HUES6 (cell line): ENCODE measurements around the gene SH3YL1.

ENCODE experiments used
- H3K27ac ChIP-seq: 2 replicates; pipeline ENCODE4 v1.7.0; 2013; ENCODE audit warnings: low read depth, mild to moderate bottlenecking, low read length, inconsistent platforms
- H3K27me3 ChIP-seq: 2 replicates; pipeline ENCODE4 v1.6.1; 2013; ENCODE audit warnings: low read length; ENCODE audit not compliant: control insufficient read depth, insufficient read depth
- H3K36me3 ChIP-seq: 2 replicates; pipeline ENCODE4 v1.6.1; 2013; ENCODE audit warnings: low read length; ENCODE audit not compliant: control insufficient read depth, insufficient read depth
- H3K4me1 ChIP-seq: 2 replicates; pipeline ENCODE4 v1.6.1; 2013; ENCODE audit warnings: low read length; ENCODE audit not compliant: control insufficient read depth, insufficient read depth
- H3K4me3 ChIP-seq: 2 replicates; pipeline ENCODE4 v1.5.1; 2013; ENCODE audit warnings: low read depth, low read length
- H3K9ac ChIP-seq: one replicate; pipeline ENCODE4 v1.6.1; 2013; ENCODE audit warnings: mild to moderate bottlenecking, low read length
- H3K9me3 ChIP-seq: 2 replicates; pipeline ENCODE4 v1.6.1; 2013; ENCODE audit warnings: low read depth, low read length; ENCODE audit not compliant: control insufficient read depth, insufficient read depth

SH3YL1 gene

GRCh38 chr2:263774-264492 is at the start of gene SH3YL1:
Gene SH3YL1, minus strand, starts transcription at chr2:264032. Its CDS starts 48 bp downstream, at chr2:263984.
- Histone ChIP-seq H3K27ac (peak within 1 kb of the TSS; percentile 81), H3K4me1 (peaks cover 11% of the 10 kb centered on the region), H3K9me3 (peaks cover 5% of the 10 kb centered on the region; the same call in 1 of the 2 replicates), H3K36me3 (peaks cover 3% of the 10 kb centered on the region), H3K27me3 (peaks cover 14% of the 10 kb centered on the region), H3K4me3 (peak within 1 kb of the TSS; percentile 95), H3K9ac (peak within 1 kb of the TSS; percentile 97)

- no peaks in the 10 kb centered on the region for H3K36me3 ChIP-seq
- H3K27me3 ChIP-seq, result no peaks in the 10 kb centered on the region
- H3K4me1 ChIP-seq, result peaks cover 17% of the 10 kb centered on the region
- H3K27ac ChIP-seq, result no peak overlapping the region
- no peaks in the 10 kb centered on the region for H3K9me3 ChIP-seq
- no peak overlapping the region for H3K4me3 ChIP-seq
- H3K9ac ChIP-seq, result no peak overlapping the region
Observed at GRCh38 chr2:310994-311393, 47.2 kb upstream of the SH3YL1 start.

- Histone ChIP-seq H3K9ac (peak overlapping the region; percentile 63), H3K4me1 (peaks cover 17% of the 10 kb centered on the region), H3K9me3 (no peaks in the 10 kb centered on the region), H3K27ac (peak overlapping the region; percentile 1; the same call in 1 of the 2 replicates), H3K36me3 (no peaks in the 10 kb centered on the region), H3K4me3 (no peak overlapping the region), H3K27me3 (no peaks in the 10 kb centered on the region)
Observed at GRCh38 chr2:309954-310510, 46.2 kb upstream of the SH3YL1 start.

- Histone ChIP-seq H3K27ac (peak overlapping the region; percentile 1; the same call in 1 of the 2 replicates), H3K9ac (peak overlapping the region; percentile 63)
Observed at GRCh38 chr2:309148-309953, 45.5 kb upstream of the SH3YL1 start.

GRCh38 chr2:305366-305765 is 41.5 kb upstream of the SH3YL1 start:
- H3K4me1 ChIP-seq, result peaks cover 16% of the 10 kb centered on the region
- H3K9me3 ChIP-seq, result peaks cover 6% of the 10 kb centered on the region; the same call in 1 of the 2 replicates
- H3K36me3 ChIP-seq, result no peaks in the 10 kb centered on the region
- H3K27me3 ChIP-seq, result no peaks in the 10 kb centered on the region
- H3K27ac ChIP-seq, result no peak overlapping the region
- H3K9ac ChIP-seq, result no peak overlapping the region
- H3K4me3 ChIP-seq, result no peak overlapping the region

More at GRCh38 chr2:309148-309953, 45.5 kb upstream of the SH3YL1 start:
- no peaks in the 10 kb centered on the region for H3K27me3 ChIP-seq
- H3K4me3 ChIP-seq, result no peak overlapping the region
- H3K36me3 ChIP-seq, result no peaks in the 10 kb centered on the region
- H3K9me3 ChIP-seq, result no peaks in the 10 kb centered on the region
- peaks cover 17% of the 10 kb centered on the region for H3K4me1 ChIP-seq

GRCh38 chr2:296354-296753 is 32.5 kb upstream of the SH3YL1 start:
- Histone ChIP-seq H3K36me3 (no peaks in the 10 kb centered on the region), H3K4me3 (no peak overlapping the region), H3K4me1 (no peaks in the 10 kb centered on the region), H3K9ac (no peak overlapping the region), H3K9me3 (no peaks in the 10 kb centered on the region; the same call in 1 of the 2 replicates), H3K27ac (no peak overlapping the region), H3K27me3 (peaks cover 29% of the 10 kb centered on the region; the same call in 1 of the 2 replicates)

- Histone ChIP-seq H3K4me1 (no peaks in the 10 kb centered on the region), H3K27ac (no peak overlapping the region), H3K9ac (no peak overlapping the region), H3K4me3 (no peak overlapping the region), H3K9me3 (no peaks in the 10 kb centered on the region; the same call in 1 of the 2 replicates), H3K27me3 (peaks cover 41% of the 10 kb centered on the region), H3K36me3 (no peaks in the 10 kb centered on the region)
Observed at GRCh38 chr2:295090-295489, 31.3 kb upstream of the SH3YL1 start.

- Histone ChIP-seq H3K36me3 (no peaks in the 10 kb centered on the region), H3K27ac (no peak overlapping the region), H3K9me3 (no peaks in the 10 kb centered on the region; the same call in 1 of the 2 replicates), H3K4me3 (peak overlapping the region; percentile 64), H3K9ac (peak overlapping the region; percentile 13), H3K4me1 (peaks cover 20% of the 10 kb centered on the region), H3K27me3 (peaks cover 71% of the 10 kb centered on the region)
Observed at GRCh38 chr2:290090-290722, 26.4 kb upstream of the SH3YL1 start.

GRCh38 chr2:289362-290089 is 25.7 kb upstream of the SH3YL1 start:
- peaks cover 73% of the 10 kb centered on the region for H3K27me3 ChIP-seq

GRCh38 chr2:288758-289361 is 25.0 kb upstream of the SH3YL1 start:
- Histone ChIP-seq H3K36me3 (no peaks in the 10 kb centered on the region), H3K4me3 (peak overlapping the region; percentile 64), H3K9ac (no peak overlapping the region), H3K9me3 (no peaks in the 10 kb centered on the region; the same call in 1 of the 2 replicates), H3K4me1 (peaks cover 34% of the 10 kb centered on the region), H3K27me3 (peaks cover 73% of the 10 kb centered on the region), H3K27ac (no peak overlapping the region)

More at GRCh38 chr2:289362-290089, 25.7 kb upstream of the SH3YL1 start:
- Histone ChIP-seq H3K4me3 (peak overlapping the region; percentile 64), H3K9me3 (no peaks in the 10 kb centered on the region; the same call in 1 of the 2 replicates), H3K9ac (peak overlapping the region; percentile 13), H3K36me3 (no peaks in the 10 kb centered on the region), H3K27ac (no peak overlapping the region), H3K4me1 (peaks cover 27% of the 10 kb centered on the region)
